RWPE2 (cell line): ENCODE measurements around the gene OR5B12.
A peak's percentile ranks its signal among the peaks of the same experiment; 100 is the strongest.

Source experiments
- ATAC-seq: fragments of 200-7000 bp; cut with Tn5 transposase; 3 replicates; pipeline ENCODE4 v1.9.1; 2021; ENCODE audit warnings: low read depth
- DNase-seq: peaks from one replicate; pipeline ENCODE4 v3.0.0-alpha.2; 2020; ENCODE audit warnings: low spot score
- H3K27ac ChIP-seq: fragments of 450-650 bp; 2 replicates; pipeline ENCODE4 v1.5.1; 2017; ENCODE audit warnings: mild to moderate bottlenecking; ENCODE audit not compliant: poor library complexity, severe bottlenecking
- H3K27me3 ChIP-seq: fragments of 250-450 bp; sonication (Bioruptor Pico); 2 replicates; pipeline ENCODE4 v1.5.1; 2021; ENCODE audit warnings: mild to moderate bottlenecking, moderate library complexity; ENCODE audit not compliant: insufficient read depth, poor library complexity, severe bottlenecking
- H3K36me3 ChIP-seq: fragments of 250-450 bp; sonication (Bioruptor Pico); 2 replicates; pipeline ENCODE4 v1.5.1; 2020; ENCODE audit warnings: low read depth, mild to moderate bottlenecking, moderate library complexity
- H3K4me1 ChIP-seq: fragments of 250-450 bp; sonication (Bioruptor Pico); 2 replicates; pipeline ENCODE4 v1.5.1; 2021; ENCODE audit warnings: mild to moderate bottlenecking, moderate library complexity; ENCODE audit not compliant: insufficient read depth, poor library complexity, severe bottlenecking
- H3K4me3 ChIP-seq: fragments of 250-450 bp; sonication (Bioruptor Pico); 2 replicates; pipeline ENCODE4 v1.5.1; 2021; ENCODE audit warnings: mild to moderate bottlenecking, moderate library complexity; ENCODE audit not compliant: severe bottlenecking
- H3K9me3 ChIP-seq: fragments of 250-450 bp; sonication (Bioruptor Pico); 2 replicates; pipeline ENCODE4 v1.5.1; 2021; ENCODE audit warnings: mild to moderate bottlenecking, moderate library complexity; ENCODE audit not compliant: severe bottlenecking
- CTCF ChIP-seq: fragments of 450-650 bp; IDR thresholded peaks from one replicate; pipeline ENCODE4 v1.5.1; 2017; ENCODE audit warnings: mild to moderate bottlenecking, moderate library complexity; ENCODE audit not compliant: poor library complexity, severe bottlenecking

The OR5B12 gene

GRCh38 chr11:58466293-58466692 lies 24.3 kb upstream of the OR5B12 start:
- no peaks in the 10 kb centered on the region for H3K36me3 ChIP-seq
- no peak for DNase-seq

GRCh38 chr11:58465690-58466089 lies 23.7 kb upstream of the OR5B12 start:
- H3K9me3 ChIP-seq = no peaks in the 10 kb centered on the region
- peak; percentile 38 for ATAC-seq
- no peaks in the 10 kb centered on the region for H3K36me3 ChIP-seq
- H3K4me1 ChIP-seq = no peaks in the 10 kb centered on the region
- DNase-seq = no peak
- no peak overlapping the region for H3K4me3 ChIP-seq
- no peak overlapping the region for H3K27ac ChIP-seq
- no peak for TF ChIP-seq CTCF
- no peaks in the 10 kb centered on the region for H3K27me3 ChIP-seq

More at GRCh38 chr11:58466293-58466692, 24.3 kb upstream of the OR5B12 start:
- no peak for ATAC-seq
- H3K4me1 ChIP-seq = no peaks in the 10 kb centered on the region
- no peaks in the 10 kb centered on the region for H3K27me3 ChIP-seq
- H3K27ac ChIP-seq = no peak overlapping the region
- H3K9me3 ChIP-seq = no peaks in the 10 kb centered on the region
- TF ChIP-seq CTCF = no peak
- no peak overlapping the region for H3K4me3 ChIP-seq

DNA sequence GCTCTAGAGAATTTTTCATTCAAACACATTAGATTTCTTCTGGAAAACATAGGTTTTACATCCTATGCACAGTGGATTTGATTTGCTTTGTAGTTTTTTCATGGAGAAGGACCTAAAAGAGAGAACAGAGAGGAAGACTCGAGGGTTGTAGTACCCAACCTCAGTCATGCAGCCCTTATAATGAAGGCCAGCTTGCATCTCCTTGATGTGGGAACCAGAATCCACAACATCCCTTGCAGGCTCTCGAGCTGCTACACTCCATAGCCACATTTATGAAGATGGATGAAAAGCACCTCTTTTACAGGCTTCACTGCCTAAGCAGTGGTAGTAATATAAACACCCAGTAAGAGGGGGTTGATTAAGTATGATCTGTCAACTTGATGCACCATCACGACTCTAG lies 9.5 kb upstream of the OR5B12 start:
- no peak for TF ChIP-seq CTCF
- H3K36me3 ChIP-seq = no peaks in the 10 kb centered on the region
- DNase-seq (no peak), ATAC-seq (no peak)
- H3K27ac ChIP-seq = no peak overlapping the region
- no peaks in the 10 kb centered on the region for H3K4me1 ChIP-seq
- no peak overlapping the region for H3K4me3 ChIP-seq
- H3K9me3 ChIP-seq = no peaks in the 10 kb centered on the region
- no peaks in the 10 kb centered on the region for H3K27me3 ChIP-seq

DNA sequence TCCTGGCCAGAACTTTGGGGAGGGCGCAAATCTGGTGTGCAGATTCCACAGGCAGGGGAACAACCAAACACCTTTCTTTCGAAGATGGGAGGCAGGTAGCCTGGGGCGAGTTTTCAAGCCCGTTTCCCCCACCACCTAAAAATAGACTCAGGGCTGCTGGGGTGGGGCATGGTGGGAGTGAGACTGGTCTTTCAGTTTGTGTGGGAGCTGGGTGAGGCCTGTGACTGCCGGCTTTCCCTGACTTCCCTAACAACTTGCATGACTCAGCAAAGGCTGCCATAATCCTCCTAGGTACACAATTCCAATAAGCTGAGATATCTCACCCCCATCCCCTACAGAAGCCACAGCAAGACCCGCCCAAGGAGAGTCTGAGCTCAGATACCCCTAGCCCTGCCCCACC lies 4.3 kb upstream of the OR5B12 start:
- DNase-seq = no peak
- H3K4me3 ChIP-seq = no peak overlapping the region
- TF ChIP-seq CTCF = no peak
- H3K27me3 ChIP-seq = no peaks in the 10 kb centered on the region
- no peaks in the 10 kb centered on the region for H3K4me1 ChIP-seq
- H3K27ac ChIP-seq = no peak overlapping the region
- no peak for ATAC-seq
- no peaks in the 10 kb centered on the region for H3K9me3 ChIP-seq
- no peaks in the 10 kb centered on the region for H3K36me3 ChIP-seq

DNA sequence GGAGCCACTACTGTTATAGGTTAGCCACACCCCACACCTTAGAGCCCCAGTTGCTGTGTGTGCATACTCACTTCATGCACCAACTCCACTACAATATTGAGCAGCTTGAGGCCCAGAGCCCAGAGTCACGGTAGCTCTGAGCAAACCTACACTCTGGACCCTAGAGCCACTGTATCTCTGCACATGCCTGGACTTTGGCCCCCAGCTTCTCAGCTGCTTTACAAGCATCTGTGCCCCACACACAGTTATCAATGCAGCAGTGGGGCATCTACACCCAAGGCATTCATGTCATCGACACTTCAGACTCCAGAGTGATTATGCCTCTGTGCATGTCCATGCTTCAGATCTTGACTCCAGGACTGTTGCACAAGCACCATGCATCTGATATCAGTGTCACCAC lies 2.3 kb upstream of the OR5B12 start:
- H3K4me3 ChIP-seq = no peak overlapping the region
- no peak for DNase-seq
- no peaks in the 10 kb centered on the region for H3K4me1 ChIP-seq
- H3K36me3 ChIP-seq = no peaks in the 10 kb centered on the region
- no peak overlapping the region for H3K27ac ChIP-seq
- no peak for ATAC-seq
- no peak for TF ChIP-seq CTCF
- H3K27me3 ChIP-seq = no peaks in the 10 kb centered on the region
- no peaks in the 10 kb centered on the region for H3K9me3 ChIP-seq
